Astrocyte of the spinal cord (primary cell): ENCODE data around the gene KRT28.

Experiments
- DNase-seq: peaks from one replicate; pipeline ENCODE4 v3.0.0; 2011; ENCODE audit warnings: low read depth, low spot score
- H3K4me3 ChIP-seq: 2 replicates; pipeline ENCODE4 v1.5.1; 2011; ENCODE audit warnings: low read depth, mild to moderate bottlenecking, low read length, moderate library complexity
- CTCF ChIP-seq: IDR thresholded peaks from 2 replicates; pipeline ENCODE4 v1.5.1; 2012; ENCODE audit warnings: low read depth, mild to moderate bottlenecking, low read length, inconsistent platforms
- in situ Hi-C: cut with HindIII; loops from 2 replicates; pipeline ENCODE4 v1.10.0; 2017; ENCODE audit warnings: low sequenced_read_pairs

KRT28 gene

GRCh38 chr17:40813804-40814203 lies 14.0 kb upstream of the KRT28 start:
- no peak for TF ChIP-seq CTCF
- H3K4me3 ChIP-seq, result no peak overlapping the region
- in situ Hi-C loops, result no loop called here
- DNase-seq, result no peak

- no peak overlapping the region for H3K4me3 ChIP-seq
- no peak for TF ChIP-seq CTCF
- DNase-seq, result no peak
- in situ Hi-C loops, result no loop called here
These were observed 12.9 kb upstream of the KRT28 start for GRCh38 chr17:40812639-40813038.

GRCh38 chr17:40810494-40810893 lies 10.7 kb upstream of the KRT28 start:
- in situ Hi-C loops, result no loop called here
- DNase-seq, result peak; percentile 31
- H3K4me3 ChIP-seq, result no peak overlapping the region
- no peak for TF ChIP-seq CTCF

- H3K4me3 ChIP-seq, result no peak overlapping the region
- in situ Hi-C loops, result no loop called here
- TF ChIP-seq CTCF, result no peak
- no peak for DNase-seq
These were observed 10.1 kb upstream of the KRT28 start for GRCh38 chr17:40809721-40810421.

GRCh38 chr17:40806131-40806530 lies 6.4 kb upstream of the KRT28 start:
- TF ChIP-seq CTCF, result no peak
- in situ Hi-C loops, result no loop called here
- no peak for DNase-seq
- no peak overlapping the region for H3K4me3 ChIP-seq

- DNase-seq, result peak; percentile 66
- in situ Hi-C loops, result no loop called here
- H3K4me3 ChIP-seq, result no peak overlapping the region
- peak; percentile 92 for TF ChIP-seq CTCF
These were observed 3.9 kb upstream of the KRT28 start for GRCh38 chr17:40803617-40804082.
